NCI-H1092 (cell line): ENCODE results near the gene SPATA19.
"Not testable (repeated sequence)": the region's sequence is repeated elsewhere in the genome, so short reads cannot be mapped to it uniquely, and the experiment has no call there.

Experiments
- DNase-seq: peaks from one replicate; lab custom pipeline; 2025; lab: John Stamatoyannopoulos, UW

SPATA19 gene, protein sequence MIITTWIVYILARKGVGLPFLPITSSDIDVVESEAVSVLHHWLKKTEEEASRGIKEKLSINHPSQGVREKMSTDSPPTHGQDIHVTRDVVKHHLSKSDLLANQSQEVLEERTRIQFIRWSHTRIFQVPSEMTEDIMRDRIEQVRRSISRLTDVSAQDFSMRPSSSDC

DNA sequence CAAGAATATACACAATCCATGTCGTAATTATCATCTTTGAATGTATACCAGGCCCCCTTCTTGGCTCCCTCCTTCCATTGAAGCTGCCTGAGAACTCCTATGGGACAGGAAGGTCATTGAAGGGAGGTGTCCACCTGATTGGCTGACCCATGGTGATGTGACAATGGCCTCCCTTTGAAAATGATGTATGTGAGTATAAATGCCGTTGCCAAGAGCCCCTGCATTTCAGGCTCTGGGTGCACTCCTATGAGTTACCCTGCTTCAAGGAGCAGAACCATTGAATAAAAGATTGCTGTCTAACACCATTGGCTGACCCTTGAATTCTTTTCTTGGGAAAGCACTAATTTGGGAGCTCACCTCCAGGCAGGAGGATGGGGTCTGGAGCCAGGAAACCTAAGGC, at the start of gene SPATA19:
Gene SPATA19, minus strand, starts transcription at position 101 of the 400 bp plus-strand sequence. Its CDS starts 67 bp downstream, at position 34.
- no peak for DNase-seq

DNA sequence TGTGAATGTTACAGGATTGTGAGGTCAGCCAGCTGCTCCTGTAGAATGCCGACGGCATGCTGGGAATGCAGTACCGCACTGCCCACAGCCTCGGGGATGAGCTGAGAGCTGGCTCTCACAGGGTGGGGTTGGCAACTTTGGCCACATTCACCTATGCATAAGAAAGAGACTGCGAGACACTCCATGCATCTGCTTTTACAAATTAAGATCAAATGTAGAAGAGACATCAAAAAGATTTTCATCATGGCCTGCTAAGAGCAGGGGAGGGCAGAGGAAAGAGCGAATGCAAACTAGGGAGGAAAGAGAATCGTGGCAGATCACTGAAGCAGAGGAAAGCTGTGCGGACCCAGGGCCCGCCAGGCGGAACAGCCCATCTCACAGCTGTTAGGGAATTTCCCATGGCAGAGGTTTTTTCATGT, 49.8 kb upstream of the SPATA19 start:
- no peak for DNase-seq

DNA sequence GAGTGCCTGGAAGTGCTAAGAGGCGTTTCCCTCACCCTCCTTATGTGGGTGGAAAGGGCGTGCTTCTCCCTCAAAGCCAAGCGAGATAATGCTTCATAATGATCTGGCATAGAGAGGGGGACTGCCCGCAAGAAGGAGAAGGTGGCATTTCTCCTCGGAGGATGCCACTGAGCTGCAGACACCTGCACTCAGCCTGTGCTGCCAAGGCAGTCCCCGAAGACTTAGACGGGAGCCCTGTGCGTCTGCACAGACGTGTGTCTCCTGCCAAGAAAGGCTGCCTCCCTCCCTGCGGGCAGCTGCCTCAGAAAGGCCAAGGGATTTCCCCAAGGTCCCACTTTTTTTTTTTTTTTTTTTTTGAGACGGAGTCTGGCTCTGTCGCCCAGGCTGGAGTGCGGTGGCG, 48.1 kb upstream of the SPATA19 start:
- no peak for DNase-seq

DNA sequence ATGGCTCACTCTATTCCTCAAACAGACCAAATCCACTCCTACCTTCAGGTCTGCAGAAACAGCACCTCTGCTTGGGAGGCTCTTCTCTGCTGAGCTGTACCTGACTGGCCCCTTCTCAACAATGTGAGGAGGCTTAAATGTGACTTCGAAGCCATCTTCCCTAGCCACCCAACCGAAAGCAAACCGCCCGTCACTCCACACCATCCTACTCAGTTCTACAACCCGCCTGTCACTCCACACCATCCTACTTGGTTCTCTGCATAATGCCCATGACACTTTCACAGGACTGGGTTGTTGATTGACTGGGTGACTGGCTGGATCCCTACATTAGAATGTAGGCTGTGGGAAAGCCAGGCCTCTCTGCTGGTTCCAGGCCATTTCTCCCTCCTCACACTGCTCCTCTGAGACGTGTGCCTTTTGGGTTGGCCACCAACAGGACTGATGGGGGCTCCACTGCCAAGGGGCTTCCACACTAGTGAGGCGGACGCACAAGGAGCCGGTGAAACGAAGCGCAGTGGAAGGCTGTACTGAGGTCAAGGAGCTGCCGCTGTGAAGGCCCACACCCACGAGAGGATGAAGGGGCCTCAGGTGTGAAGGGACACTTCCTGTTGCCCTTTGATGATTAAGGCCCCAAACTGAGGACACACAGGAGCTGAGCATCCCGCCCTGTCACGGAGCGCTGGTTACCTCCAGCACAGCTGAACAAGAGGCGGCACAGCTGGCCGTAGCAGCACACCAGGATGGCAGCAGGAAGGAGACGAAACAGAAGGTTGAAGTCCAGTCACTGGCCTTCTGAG, 47.5 kb upstream of the SPATA19 start:
- no peak for DNase-seq

DNA sequence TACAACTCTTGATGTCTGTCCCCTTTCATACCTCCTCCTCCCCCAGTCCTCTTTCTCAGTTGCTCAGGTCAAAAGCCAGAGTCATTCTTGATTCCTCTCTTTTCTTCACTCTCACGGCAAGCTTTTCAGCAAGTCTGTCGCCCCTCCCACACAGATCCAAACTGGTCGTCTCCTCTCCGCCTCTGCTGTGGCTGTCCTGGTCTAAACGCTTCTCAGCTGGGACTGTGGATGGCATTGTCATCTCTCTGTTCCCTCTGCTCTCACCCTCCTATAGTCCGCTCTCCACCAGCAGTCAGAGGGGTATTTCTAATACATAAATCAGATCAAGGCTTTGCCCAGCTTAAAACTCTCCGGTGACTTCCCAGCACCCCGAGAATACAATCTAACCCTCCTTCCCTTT, 46.8 kb upstream of the SPATA19 start:
- DNase-seq: no peak

DNA sequence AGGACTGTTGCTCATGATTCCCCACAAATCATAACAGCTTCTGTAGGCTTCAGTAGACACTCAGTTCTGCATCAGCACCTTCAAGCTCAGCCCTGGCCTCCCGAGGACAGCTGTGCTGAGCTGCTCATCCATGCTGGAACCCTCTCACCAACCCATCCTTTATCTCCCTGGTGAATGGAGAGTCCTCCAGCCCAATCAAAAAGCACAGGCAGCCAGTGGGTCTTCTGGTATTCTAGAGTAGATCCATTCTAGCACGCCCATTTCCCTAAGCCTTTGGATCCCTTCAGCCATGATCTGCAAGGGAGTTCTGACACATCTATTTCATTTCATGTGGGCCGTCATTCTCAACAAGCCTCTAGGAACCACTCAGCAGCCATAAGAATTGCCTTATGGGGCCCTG, 44.6 kb upstream of the SPATA19 start:
- DNase-seq: no peak

DNA sequence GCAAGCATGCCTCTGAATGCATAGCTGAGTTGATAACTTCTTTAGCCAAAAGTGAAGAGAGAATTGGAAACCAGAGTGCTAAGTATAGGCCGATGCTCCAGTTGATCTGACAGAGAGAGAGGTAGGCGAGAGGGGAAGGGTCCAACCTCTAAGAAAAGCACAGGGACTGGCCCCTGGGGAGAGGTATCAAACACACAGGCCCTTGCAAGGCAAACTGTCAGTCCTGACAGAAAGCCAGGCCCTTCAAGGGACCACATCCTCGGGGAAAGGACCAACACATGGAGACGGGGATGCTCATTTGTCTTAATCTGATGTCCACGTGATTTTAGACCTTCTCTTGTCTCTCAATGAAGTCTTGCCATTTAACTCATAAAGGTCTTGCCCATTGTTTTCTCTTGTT, 43.9 kb upstream of the SPATA19 start:
- no peak for DNase-seq

DNA sequence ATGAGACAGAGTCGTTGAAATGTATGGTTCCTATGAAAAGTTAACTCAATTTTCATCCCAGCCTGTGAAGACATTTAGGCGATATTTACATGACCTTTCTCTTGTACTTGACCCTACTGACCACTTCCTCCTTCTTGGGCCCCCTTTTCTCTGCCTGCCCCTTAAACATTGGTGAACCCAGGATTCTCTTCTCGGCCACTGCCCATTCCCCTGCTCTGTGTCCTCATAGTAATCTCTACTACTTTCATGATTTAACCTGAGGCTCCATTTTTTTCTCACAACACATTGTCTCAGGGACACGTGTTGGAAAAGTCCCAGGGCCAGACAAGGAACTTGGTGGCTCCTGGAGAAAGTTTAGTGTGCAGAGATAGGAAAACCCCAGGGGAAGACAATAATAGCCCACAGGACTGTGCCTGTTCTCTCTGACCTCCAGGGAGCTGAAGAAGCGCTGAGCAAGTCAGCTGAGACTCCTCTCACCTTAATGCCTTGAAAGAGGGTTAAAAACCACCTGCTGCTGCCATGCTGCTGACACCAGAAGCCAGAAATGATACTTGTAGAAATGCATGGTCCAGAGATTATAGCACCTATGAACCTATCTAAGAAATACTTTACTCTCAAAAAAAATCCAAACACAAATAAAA, 42.5 kb upstream of the SPATA19 start:
- DNase-seq: no peak

DNA sequence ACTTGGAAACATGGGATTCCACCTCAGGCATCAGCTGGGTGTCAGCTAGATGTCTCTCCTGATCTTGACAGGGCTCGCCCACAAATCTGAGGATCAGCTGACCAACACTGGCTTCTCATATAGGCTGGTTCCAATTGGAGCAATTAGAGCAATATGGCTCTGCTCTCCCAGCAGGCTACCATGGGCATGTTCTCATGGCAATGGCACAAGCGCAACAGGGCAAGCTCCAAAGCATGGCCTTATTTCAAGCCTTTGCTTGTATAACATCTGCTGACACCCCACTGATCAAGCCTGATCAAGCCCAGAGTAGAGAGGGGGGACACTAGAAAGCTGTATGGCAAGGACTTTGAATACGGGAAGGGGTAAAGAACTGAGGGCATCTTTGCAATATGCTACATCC, 40.7 kb upstream of the SPATA19 start:
- no peak for DNase-seq

DNA sequence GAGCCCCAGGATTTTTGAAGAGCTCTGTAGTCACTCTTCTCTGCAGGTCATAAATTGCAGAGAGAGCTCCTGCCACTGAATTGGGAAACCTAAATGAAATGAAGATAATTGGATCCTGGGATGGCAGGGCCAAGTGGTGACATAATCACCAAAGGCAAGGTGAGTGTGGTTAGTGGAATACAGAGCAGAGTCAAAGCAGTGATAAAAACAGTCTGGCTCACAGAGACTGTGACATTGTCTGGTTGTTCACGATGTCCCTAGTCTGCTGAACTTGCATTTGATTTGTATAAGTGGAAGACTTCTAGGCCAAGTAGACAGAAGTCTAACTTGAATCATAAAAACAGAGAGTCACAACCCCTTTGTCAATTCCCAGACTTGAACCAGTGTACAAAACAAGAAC, 26.8 kb upstream of the SPATA19 start:
- DNase-seq: no peak

DNA sequence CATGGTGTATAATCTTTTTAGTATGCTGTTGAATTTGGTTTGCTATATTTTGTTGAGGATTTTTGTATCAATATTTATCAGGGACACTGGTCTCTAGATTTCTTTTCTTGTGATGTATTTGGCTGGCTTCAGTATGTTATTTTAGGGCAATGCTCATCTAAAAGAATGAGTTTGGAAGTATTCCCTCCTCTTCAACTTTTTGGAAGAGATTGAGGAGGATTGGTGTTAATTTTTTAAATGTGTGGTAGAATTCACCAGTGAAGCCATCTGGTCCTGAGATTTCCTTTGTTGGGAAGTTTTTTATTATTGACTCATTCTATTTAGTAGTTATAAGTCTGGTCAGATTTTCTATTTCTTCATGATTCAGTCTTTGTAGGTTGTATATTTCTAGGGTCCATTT, 22.1 kb upstream of the SPATA19 start:
- no peak for DNase-seq

DNA sequence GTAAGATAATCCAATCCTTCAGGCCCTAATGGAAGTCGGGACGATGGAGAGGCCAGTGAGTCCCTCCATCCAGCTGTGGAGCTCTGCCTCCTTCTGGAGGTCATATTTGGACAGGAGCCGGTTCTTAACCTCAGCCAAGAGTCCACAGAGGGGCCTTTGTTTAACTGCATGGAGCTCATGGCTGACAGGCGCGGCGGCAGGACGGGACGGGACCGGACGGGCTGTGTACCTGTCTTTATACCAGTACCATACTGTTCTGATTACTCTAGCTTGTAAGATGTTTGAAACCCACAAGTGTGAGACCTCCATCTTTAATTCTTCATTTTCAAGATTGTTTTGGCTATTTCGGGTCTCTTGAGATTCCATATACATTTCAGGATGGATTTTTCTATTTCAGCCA, 20.2 kb upstream of the SPATA19 start:
- no peak for DNase-seq

DNA sequence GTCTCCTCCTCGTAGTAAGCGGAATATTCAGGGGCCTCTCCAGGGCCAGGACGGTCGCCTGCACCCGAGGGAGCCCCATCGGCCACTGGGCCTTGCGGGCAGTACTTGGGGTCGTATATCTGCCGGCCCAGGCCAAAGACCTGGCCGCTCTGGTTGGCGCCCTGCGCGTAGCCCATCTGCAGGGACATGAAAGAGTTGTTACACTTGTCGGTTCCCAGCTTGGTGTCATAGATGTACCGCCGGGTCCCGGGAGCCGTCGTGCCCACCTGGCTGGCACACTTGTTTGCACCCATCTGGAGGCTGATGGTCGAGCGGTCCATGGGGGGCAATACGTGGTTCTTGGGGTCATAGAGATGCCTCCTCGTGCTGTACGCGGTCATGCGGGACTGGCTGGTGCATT, 19.4 kb upstream of the SPATA19 start:
- no peak for DNase-seq

DNA sequence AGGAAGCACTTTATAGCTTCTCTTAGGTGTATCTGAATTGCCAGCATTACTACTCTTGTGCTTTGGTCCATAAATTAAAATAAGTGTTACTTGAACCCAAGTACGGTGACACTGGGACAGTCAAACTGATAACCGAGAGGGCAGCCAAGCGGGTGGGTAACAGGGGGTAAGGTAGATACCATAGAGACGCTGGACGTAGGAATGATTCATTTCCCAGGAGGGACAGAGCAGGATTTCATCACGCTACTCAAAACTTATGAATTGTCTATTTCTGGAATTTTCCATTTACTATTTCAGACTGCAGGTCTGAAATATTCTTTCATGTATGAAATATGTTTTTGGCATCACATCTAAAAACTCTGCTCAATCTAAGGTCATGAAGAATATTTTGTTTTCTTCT, 14.8 kb upstream of the SPATA19 start:
- DNase-seq: no peak

DNA sequence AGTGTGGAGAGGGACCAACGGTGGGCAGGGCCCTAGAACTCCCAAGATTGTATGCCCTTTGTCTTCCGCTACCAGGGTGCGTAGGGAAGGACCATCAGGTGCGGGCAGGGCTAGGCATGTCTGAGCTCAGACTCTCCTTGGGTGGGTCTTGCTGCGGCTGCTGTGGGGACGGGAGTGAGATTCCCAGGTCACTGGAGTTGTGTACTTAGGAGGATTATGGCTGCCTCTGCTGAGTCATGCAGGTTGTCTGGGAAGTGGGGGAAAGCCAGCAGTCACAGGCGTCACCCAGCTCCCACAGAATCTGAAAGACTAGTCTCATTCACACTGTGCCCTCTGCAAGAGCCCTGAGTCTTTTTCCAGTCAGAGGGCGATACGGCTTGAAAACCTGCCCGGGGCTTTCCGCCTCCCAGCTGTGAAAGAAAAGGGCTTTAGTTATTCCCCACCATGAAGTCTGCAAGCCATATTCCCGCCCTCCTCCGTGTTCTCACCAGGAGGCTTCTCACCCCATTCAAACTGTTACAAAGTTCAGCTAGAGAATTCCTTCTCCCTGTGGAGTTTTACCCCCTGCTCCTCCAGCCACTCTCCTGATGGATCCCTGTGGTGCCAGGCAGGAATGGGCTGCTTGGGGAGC, 9.1 kb upstream of the SPATA19 start:
- DNase-seq: not testable (repeated sequence)

DNA sequence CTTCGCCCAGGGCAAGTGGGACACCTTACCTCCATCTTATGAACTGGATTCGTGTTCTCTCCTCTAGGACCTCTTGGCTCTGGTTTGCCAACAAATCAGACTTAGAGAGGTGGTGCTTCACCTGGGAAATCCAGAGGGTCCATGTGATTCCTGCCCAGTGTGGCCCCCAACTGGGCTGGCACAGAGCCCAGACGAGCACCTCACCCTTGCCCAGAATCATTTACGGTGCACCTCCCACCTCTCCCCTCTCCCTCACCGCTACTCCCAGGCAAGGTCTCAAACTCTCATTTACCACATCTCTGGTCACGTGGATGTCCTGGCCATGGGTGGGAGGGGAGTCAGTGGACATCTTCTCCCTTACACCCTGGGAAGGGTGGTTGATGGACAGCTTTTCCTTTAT, 1.1 kb downstream of the SPATA19 start:
- DNase-seq: no peak

DNA sequence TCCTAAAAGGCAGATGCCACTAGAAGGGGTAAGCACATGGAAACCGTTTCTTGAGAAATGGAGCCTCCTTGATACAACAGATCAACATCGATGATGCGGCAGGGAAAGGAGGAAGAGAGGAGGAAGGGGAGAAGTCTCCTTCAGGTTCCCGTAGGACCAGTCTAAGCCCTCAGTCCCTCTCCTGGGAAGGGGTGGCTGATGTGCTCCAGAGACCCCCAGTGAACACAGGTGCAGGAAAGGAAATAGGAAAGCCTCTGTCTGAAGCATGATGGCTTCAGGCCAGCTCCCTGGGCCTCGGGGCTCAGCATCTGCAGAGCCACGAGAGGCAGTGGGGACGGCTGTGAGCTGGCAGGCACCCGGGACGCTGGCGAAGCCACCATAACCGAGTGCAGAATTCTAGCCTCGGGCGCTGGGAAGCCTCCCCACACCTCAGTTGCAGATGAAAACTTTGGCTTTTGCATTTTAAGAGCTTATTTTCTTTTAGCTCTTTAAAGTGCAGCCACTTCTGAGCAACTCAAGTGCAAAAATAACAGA, 1.8 kb downstream of the SPATA19 start:
- no peak for DNase-seq

DNA sequence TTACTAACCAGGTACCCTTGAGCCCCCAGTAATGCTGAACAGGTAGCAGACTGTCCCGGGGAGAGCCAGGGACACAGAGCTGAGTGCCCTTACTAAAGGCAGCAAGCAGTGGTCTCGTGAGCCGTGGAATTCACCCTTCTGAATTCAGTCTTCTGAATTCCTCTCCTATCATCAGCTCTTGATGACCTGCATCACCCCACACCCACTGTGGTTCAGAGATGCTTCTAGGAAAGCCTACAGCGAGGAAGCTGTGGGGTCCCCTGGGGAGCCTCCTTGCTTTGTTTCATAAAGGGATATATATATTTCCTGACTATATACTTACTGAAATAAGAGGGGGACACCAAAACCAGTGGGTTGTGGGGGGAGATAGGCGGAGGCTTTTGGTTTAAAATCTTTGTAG, 2.6 kb downstream of the SPATA19 start:
- DNase-seq: no peak

DNA sequence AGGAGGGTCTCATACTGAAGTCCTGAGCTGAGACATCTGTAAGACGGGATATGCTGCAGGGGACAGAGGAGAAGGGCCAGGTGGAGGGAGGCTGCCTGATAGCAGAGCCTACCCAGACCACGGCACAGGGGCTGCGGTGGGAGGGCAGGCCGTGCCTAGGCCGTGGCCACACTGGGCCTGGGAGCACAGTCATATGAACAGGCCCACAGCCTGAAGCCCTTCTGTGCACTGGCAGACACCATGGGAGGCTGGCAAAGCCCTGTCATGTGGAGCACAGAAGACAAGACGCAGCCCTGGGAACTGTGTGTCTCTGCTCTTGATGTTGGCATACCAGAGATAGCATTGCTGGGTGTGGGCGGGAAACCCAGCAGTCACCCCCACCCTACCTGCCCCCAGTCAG, 3.3 kb downstream of the SPATA19 start:
- DNase-seq: no peak

DNA sequence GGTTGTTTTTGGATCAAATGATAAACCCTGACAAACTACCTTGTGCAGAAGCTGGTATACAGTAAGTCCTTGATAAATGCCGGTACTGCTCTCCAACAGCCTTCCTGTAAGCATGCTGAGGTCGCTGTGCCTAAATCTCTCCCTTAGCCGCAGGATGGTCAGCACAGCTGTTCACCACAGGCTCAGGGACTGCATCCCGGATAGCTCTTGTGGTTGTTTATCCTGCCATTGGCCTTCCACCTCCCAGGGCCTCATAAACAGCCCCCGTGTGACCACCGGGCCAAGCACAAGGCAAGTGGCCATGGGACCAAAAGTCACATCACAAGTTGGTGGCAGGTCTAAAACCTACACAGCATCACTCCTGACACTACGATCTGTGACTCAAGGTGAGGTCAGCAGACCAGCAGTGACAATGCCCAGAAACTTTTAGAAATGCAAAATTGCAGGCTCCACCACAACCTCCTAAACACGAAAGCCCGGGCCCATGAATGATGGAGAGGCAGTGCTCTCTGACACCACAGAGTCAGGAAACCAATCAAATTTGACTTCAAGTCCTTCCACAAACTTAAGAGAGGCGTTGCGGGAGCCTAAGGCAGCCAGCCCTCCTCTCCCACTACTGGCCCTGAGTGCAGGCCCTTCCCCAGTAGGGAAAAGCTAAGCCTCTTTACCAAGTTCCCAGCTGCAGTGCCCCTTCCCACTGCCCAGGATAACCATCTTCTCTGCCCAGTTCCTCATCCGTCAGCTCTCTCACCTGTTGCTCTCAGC, 3.9 kb downstream of the SPATA19 start:
- no peak for DNase-seq

DNA sequence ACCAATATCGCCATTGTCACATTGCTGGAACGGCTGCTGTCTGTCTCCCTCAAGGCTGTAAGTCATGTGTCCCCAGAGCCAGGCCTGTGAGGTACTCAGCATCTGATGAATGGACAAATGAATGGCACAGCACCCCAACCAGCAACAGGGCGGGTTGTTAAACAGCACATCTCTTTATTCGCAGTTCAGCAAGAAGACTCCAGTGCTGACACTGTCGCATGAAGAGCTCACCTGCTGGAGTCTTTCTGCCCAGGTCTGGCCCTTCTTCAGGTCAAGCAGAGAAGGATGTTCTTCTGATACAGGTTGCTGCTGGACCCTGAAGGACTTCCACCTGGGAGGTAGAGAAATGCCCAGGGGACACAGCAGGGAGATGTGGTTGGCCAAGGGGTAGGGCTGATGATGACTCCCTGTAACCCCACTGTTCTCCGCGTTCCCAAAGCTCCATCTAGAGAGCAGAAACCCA, 4.8 kb downstream of the SPATA19 start:
- DNase-seq: no peak
